Lung (tissue), 12 donors: Measurements from ENCODE around the gene NR2C2. TPM values are rescaled to one million over a fixed set of nuclear protein-coding genes. Genes with fewer than 3 reads are reported as not detected.

ENCODE experiments used
- ATAC-seq: fragments of 200-7000 bp; cut with Tn5 transposase; one replicate; pipeline ENCODE4 v1.9.1; 2020; ENCODE audit warnings: moderate number of reproducible peaks; ENCODE audit not compliant: insufficient read depth, low FRiP score
- DNase-seq, 3 donors: peaks; one replicate each; pipeline ENCODE4 v3.0.0-alpha.2; 2013 to 2017
- H3K27ac ChIP-seq, 2 donors: one replicate each; pipeline ENCODE4 v1.5.1; 2013; ENCODE audit warnings: mild to moderate bottlenecking in 2 of 2, moderate library complexity in 2 of 2, control low read depth in 1 of 2, inconsistent platforms in 1 of 2, low read depth in 1 of 2, low read length in 1 of 2
- H3K27me3 ChIP-seq, 3 donors: one replicate each; pipeline ENCODE4 v1.5.1; 2013; ENCODE audit warnings: low read length in 2 of 3; ENCODE audit not compliant: control insufficient read depth in 3 of 3, insufficient read depth in 3 of 3
- H3K36me3 ChIP-seq, 4 donors: one replicate each; pipeline ENCODE4 v1.5.1; 2013; ENCODE audit warnings: low read length in 4 of 4, mild to moderate bottlenecking in 1 of 4, moderate library complexity in 1 of 4; ENCODE audit not compliant: control insufficient read depth in 4 of 4, insufficient read depth in 4 of 4
- H3K4me1 ChIP-seq, 5 donors: one replicate each; pipeline ENCODE4 v1.5.1; 2013; ENCODE audit warnings: low read length in 5 of 5, mild to moderate bottlenecking in 2 of 5, moderate library complexity in 1 of 5; ENCODE audit not compliant: control insufficient read depth in 5 of 5, insufficient read depth in 5 of 5
- H3K4me3 ChIP-seq: one replicate; pipeline ENCODE4 v1.5.1; 2013; ENCODE audit warnings: mild to moderate bottlenecking, control low read depth, moderate library complexity
- H3K9ac ChIP-seq, 2 donors: one replicate each; pipeline ENCODE4 v1.5.1; 2013; ENCODE audit warnings: low read length in 2 of 2, control low read depth in 1 of 2; ENCODE audit not compliant: insufficient read depth in 1 of 2
- H3K9me3 ChIP-seq, 4 donors: one replicate each; pipeline ENCODE4 v1.5.1; 2013; ENCODE audit warnings: low read length in 3 of 4, mild to moderate bottlenecking in 1 of 4, moderate library complexity in 1 of 4; ENCODE audit not compliant: control insufficient read depth in 4 of 4, insufficient read depth in 3 of 4
- CTCF ChIP-seq: IDR thresholded peaks from 2 replicates; pipeline ENCODE4 v1.5.1; 2012; ENCODE audit warnings: mild to moderate bottlenecking; ENCODE audit errors: control extremely low read depth, extremely low read depth
- WGBS, 2 donors: extraction: QIAGEN DNeasy Blood & Tissue Kit; methylation state at CpG; one replicate each; pipeline ENCODE4 v1.1.7; 2013; 5-methylcytosine and 5-hydroxymethylcytosine counted together
- polyA plus RNA-seq, 2 donors: library from polyadenylated mRNA; stranded (reverse); fragments of 200-250 nt; gene quantifications; one replicate each; pipeline ENCODE4 v1.2.1, GENCODE V29; 2013
- total RNA-seq, 2 donors: library from RNA; depleted of rRNA in 1 of 2; stranded (reverse); fragments of >200 nt in 1 of 2; gene quantifications; one replicate each; pipeline ENCODE4 v1.2.1, GENCODE V29; 2014 to 2021
- donor health status: control.
- donor health status: control.
- donor health status: Bipolar disorder and iron deficiency.
- donor health status: healthy.
- donor health status: DM: yes; HTN: yes; CAD: no.

The NR2C2 gene
- total and polyA plus RNA-seq, 4 donors = 9.2 to 71.0 (median 24.8) TPM

GRCh38 chr3:14980689-14981088 is 33.3 kb downstream of the NR2C2 start:
- Histone ChIP-seq H3K4me1 (peaks cover 0 to 4% (median 1%) of the 10 kb centered on the region in 5 donors), H3K27ac (no peak overlapping the region), H3K36me3 (no peaks in the 10 kb centered on the region), H3K4me3 (no peak overlapping the region), H3K9ac (no peak overlapping the region), H3K9me3 (no peaks in the 10 kb centered on the region), H3K27me3 (no peaks in the 10 kb centered on the region)
- DNase-seq (no peak), ATAC-seq (no peak)
- TF ChIP-seq CTCF = no peak
- WGBS, 2 donors = 50 to 74% methylated on average over 4 of the region's 4 CpGs

GRCh38 chr3:14984581-14985113 is 37.3 kb downstream of the NR2C2 start:
- H3K4me3 ChIP-seq = no peak overlapping the region
- WGBS, 2 donors = 98 to 99% methylated on average over 3 of the region's 3 CpGs
- H3K36me3 ChIP-seq = peaks cover 0 to 1% (median 0%) of the 10 kb centered on the region in 4 donors
- TF ChIP-seq CTCF = no peak
- H3K27ac ChIP-seq = no peak overlapping the region
- no peak overlapping the region for H3K9ac ChIP-seq
- H3K27me3 ChIP-seq = no peaks in the 10 kb centered on the region
- ATAC-seq (no peak), DNase-seq (no peak)
- no peaks in the 10 kb centered on the region for H3K9me3 ChIP-seq
- peaks cover 0 to 9% (median 0%) of the 10 kb centered on the region in 5 donors for H3K4me1 ChIP-seq

GRCh38 chr3:14988988-14989394 is 41.6 kb downstream of the NR2C2 start:
- no peak overlapping the region for H3K4me3 ChIP-seq
- no peaks in the 10 kb centered on the region for H3K27me3 ChIP-seq
- no peak for TF ChIP-seq CTCF
- DNase-seq = no peak
- H3K4me1 ChIP-seq = peaks cover 0 to 16% (median 6%) of the 10 kb centered on the region in 5 donors
- no peak overlapping the region for H3K9ac ChIP-seq
- H3K9me3 ChIP-seq = no peaks in the 10 kb centered on the region
- 94 to 98% methylated on average over 3 of the region's 3 CpGs for WGBS, 2 donors
- no peak overlapping the region for H3K27ac ChIP-seq
- peaks cover 0 to 1% (median 0%) of the 10 kb centered on the region in 4 donors for H3K36me3 ChIP-seq
- ATAC-seq = no peak
